Measurements from ENCODE around the gene DNAI2.

DNA sequence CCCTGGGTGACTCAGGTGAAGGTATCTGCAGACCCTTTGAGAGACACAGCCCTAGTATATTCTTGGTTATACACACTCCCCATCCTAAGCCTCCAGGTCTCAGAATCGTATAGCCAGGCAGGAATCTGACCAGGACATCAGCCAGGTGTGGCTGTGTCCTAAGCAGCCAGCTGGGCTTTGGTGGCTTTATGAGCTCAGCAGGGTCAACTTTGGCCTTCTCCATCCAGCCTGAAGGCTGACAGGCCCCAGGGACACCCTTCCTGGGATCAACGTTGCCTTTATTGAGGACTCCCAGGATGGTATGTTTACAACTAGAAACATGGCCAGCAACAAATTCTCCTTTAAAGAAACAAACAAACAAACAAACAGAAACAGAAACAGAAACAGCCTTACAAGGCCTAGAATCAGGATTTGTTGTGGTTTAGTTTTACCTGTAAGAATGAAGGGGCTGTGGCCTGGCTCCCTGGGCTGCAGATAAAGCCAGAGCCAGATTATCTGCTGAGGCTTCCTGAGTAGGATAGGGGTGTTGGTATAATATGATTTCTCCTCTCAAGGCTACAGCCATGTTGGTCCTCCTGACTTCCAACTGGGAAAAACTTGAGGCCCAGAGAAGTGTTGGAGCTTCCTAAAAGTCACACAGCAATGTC, 60.5 kb downstream of the DNAI2 start:
- TF ChIP-seq, protein P1, sequence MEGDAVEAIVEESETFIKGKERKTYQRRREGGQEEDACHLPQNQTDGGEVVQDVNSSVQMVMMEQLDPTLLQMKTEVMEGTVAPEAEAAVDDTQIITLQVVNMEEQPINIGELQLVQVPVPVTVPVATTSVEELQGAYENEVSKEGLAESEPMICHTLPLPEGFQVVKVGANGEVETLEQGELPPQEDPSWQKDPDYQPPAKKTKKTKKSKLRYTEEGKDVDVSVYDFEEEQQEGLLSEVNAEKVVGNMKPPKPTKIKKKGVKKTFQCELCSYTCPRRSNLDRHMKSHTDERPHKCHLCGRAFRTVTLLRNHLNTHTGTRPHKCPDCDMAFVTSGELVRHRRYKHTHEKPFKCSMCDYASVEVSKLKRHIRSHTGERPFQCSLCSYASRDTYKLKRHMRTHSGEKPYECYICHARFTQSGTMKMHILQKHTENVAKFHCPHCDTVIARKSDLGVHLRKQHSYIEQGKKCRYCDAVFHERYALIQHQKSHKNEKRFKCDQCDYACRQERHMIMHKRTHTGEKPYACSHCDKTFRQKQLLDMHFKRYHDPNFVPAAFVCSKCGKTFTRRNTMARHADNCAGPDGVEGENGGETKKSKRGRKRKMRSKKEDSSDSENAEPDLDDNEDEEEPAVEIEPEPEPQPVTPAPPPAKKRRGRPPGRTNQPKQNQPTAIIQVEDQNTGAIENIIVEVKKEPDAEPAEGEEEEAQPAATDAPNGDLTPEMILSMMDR (IDR thresholded peaks at IDR 0.05) = no peak
- no peak for TF ChIP-seq POLR2A (IDR thresholded peaks at IDR 0.05)

Measured in uterus (tissue), 2 donors.